Heart left ventricle (tissue), 16 donors: ENCODE results near the gene TOLLIP. TPM values are rescaled to one million over a fixed set of nuclear protein-coding genes. Genes with fewer than 3 reads are reported as not detected.
A peak's percentile ranks its signal among the peaks of the same experiment; 100 is the strongest.

ENCODE experiments used
- ATAC-seq, 4 donors: fragments of 200-7000 bp; cut with Tn5 transposase; one replicate each; pipeline ENCODE4 v1.9.1; 2020 to 2022; ENCODE audit warnings: moderate library complexity in 4 of 4, mild to moderate bottlenecking in 3 of 4, moderate number of reproducible peaks in 1 of 4
- DNase-seq, 5 donors: peaks; one replicate each; pipeline ENCODE4 v3.0.0-alpha.2; 2020
- H3K27ac ChIP-seq, 12 donors: fragments of 200-600 bp; sonication (generic) in 4 of 12; one replicate each; pipeline versions ENCODE4 v1.5.0 to v1.8.0; 2016 to 2022; ENCODE audit warnings: mild to moderate bottlenecking in 2 of 12
- H3K27me3 ChIP-seq, 9 donors: fragments of 200-600 bp; sonication (generic) in 2 of 9; one replicate each; pipeline versions ENCODE4 v1.5.1 to v1.8.0; 2016 to 2022; ENCODE audit warnings: mild to moderate bottlenecking in 3 of 9
- H3K36me3 ChIP-seq, 9 donors: fragments of 200-600 bp; sonication (generic) in 2 of 9; one replicate each; pipeline versions ENCODE4 v1.5.0 to v1.8.0; 2018 to 2022; ENCODE audit warnings: mild to moderate bottlenecking in 2 of 9
- H3K4me1 ChIP-seq, 12 donors: fragments of 200-600 bp; sonication (generic) in 4 of 12; one replicate each; pipeline versions ENCODE4 v1.5.0 to v1.8.0; 2016 to 2022; ENCODE audit warnings: mild to moderate bottlenecking in 3 of 12
- H3K4me3 ChIP-seq, 12 donors: fragments of 200-600 bp; sonication (generic) in 4 of 12; one replicate each; pipeline versions ENCODE4 v1.5.0 to v1.8.0; 2017 to 2022; ENCODE audit warnings: mild to moderate bottlenecking in 9 of 12, moderate library complexity in 4 of 12
- H3K9me3 ChIP-seq, 12 donors: fragments of 200-600 bp; sonication (generic) in 4 of 12; one replicate each; pipeline versions ENCODE4 v1.5.0 to v1.8.0; 2016 to 2022; ENCODE audit warnings: mild to moderate bottlenecking in 1 of 12
- CTCF ChIP-seq, 12 donors: fragments of 200-600 bp; sonication (generic) in 4 of 12; IDR thresholded peaks; one replicate each; pipeline versions ENCODE4 v1.5.0 to v1.8.0; 2018 to 2022; ENCODE audit warnings: antibody characterized with exemption in 12 of 12, mild to moderate bottlenecking in 5 of 12
- POLR2A ChIP-seq, 2 donors: fragments of 450-650 bp; IDR thresholded peaks; one replicate each; pipeline ENCODE4 v1.6.1; 2017; ENCODE audit warnings: antibody characterized with exemption in 2 of 2, mild to moderate bottlenecking in 2 of 2, moderate library complexity in 2 of 2
- WGBS, 4 donors: extraction: QIAGEN DNeasy Blood & Tissue Kit in 2 of 4; methylation state at CpG; one replicate each; pipeline versions ENCODE4 v1.1.5 to v1.1.7; 2013 to 2018; 5-methylcytosine and 5-hydroxymethylcytosine counted together
- intact Hi-C, 10 donors: fragments of 100-400 bp; cut with DNase I; formaldehyde crosslinking; loops; one replicate each; pipeline versions ENCODE4 v1.11.1 to v1.14.2; 2022
- polyA plus RNA-seq, 2 donors: library from polyadenylated mRNA; stranded (reverse); fragments of 200-250 nt; gene quantifications; one replicate each; pipeline ENCODE4 v1.2.3, GENCODE V29; 2013
- total RNA-seq, 9 donors: library from RNA; depleted of rRNA in 2 of 9; stranded (reverse); fragments of >200 nt in 2 of 9; fragmentation: NEBNext Ultra II Directional in 3 of 9; extraction: Animal tissue kit (Norgen Biotek cat#: 25700) in 3 of 9; gene quantifications; one replicate each; pipeline versions ENCODE4 v1.1.0 to v1.2.4, GENCODE V29; 2016 to 2023
- donor health status: ischemic (EF 13 %, LVEDD 7.1; RV severe dilation, severe dysfunction).
- donor health status: healthy with polysubstance abuse.
- donor health status: DM: no; HTN: yes; CAD: no.
- donor health status: DM: no; HTN: no; CAD: no.
- donor health status: ischemic (EF 25% LVEDD 6.9; RV normal size, moderate dysfunction).
- donor health status: ischemic (EF 25% LVEDD 5.7; RV mildly dilated, moderate dysfunction).
- donor health status: healthy.
- donor health status: DM: yes; HTN: yes; CAD: no.
- donor health status: ischemic (EF 35%, LVEDD 5.7; RV mildly dilated, moderate dysfunction).
- donor health status: nonischemic (EF 11% LVEDD 7.7; RV severe dilation, severe dysfunction).
- donor health status: DM: yes; HTN: yes; CAD: no.
- donor health status: PGD.
- donor health status: ischemic (EF 29% LVEDD 5.4; RV normal size, mild dysfunction).
- donor health status: nonischemic (EF 23%, LVEDD 6.1; RV moderate dilation, normal function).

Gene TOLLIP
- total and polyA plus RNA-seq, 11 donors = 27.4 to 57.2 (median 44.9) TPM

GRCh38 chr11:1279674-1280055, 29.8 kb downstream of the TOLLIP start:
- WGBS, 4 donors = 93 to 96% (median 95%) methylated on average over 14 of the region's 14 CpGs
- ATAC-seq (no peak), DNase-seq (peak in 1 of 5 donors; percentile 49)
- Histone ChIP-seq H3K27ac (no peak overlapping the region), H3K4me1 (peaks cover 0 to 24% (median 10%) of the 10 kb centered on the region in 12 donors), H3K9me3 (no peaks in the 10 kb centered on the region), H3K4me3 (no peak overlapping the region), H3K36me3 (peaks cover 0 to 89% (median 71%) of the 10 kb centered on the region in 9 donors), H3K27me3 (no peaks in the 10 kb centered on the region)
- no peak for TF ChIP-seq CTCF (IDR thresholded peaks at IDR 0.05)
- TF ChIP-seq POLR2A (IDR thresholded peaks at IDR 0.05) = no peak
- intact Hi-C loops = no loop called here

GRCh38 chr11:1278766-1279673, 30.4 kb downstream of the TOLLIP start:
- no peaks in the 10 kb centered on the region for H3K9me3 ChIP-seq
- DNase-seq (peak in 1 of 5 donors; percentile 55), ATAC-seq (no peak)
- no peak overlapping the region for H3K27ac ChIP-seq
- WGBS, 4 donors = 94 to 97% (median 95%) methylated on average over 35 to 40 of the region's 40 CpGs
- no peak overlapping the region for H3K4me3 ChIP-seq
- H3K4me1 ChIP-seq = peaks cover 0 to 24% (median 10%) of the 10 kb centered on the region in 12 donors
- intact Hi-C loops = no loop called here
- peaks cover 0 to 83% (median 69%) of the 10 kb centered on the region in 9 donors for H3K36me3 ChIP-seq
- no peak for TF ChIP-seq POLR2A (IDR thresholded peaks at IDR 0.05)
- no peak for TF ChIP-seq CTCF (IDR thresholded peaks at IDR 0.05)
- H3K27me3 ChIP-seq = no peaks in the 10 kb centered on the region

GRCh38 chr11:1277936-1278512, 31.4 kb downstream of the TOLLIP start:
- peaks cover 0 to 73% (median 62%) of the 10 kb centered on the region in 9 donors for H3K36me3 ChIP-seq
- no peaks in the 10 kb centered on the region for H3K9me3 ChIP-seq
- peak in 1 of 5 donors; percentile 49 for DNase-seq

More at GRCh38 chr11:1277936-1278512, 31.4 kb downstream of the TOLLIP start:
- ATAC-seq = no peak
- no peak overlapping the region for H3K27ac ChIP-seq
- WGBS, 4 donors = 93 to 95% (median 94%) methylated on average over 20 to 27 of the region's 27 CpGs
- peaks cover 0 to 24% (median 10%) of the 10 kb centered on the region in 12 donors for H3K4me1 ChIP-seq
- intact Hi-C loops = no loop called here
- TF ChIP-seq POLR2A (IDR thresholded peaks at IDR 0.05) = no peak
- TF ChIP-seq CTCF (IDR thresholded peaks at IDR 0.05) = no peak
- H3K4me3 ChIP-seq = no peak overlapping the region
- H3K27me3 ChIP-seq = no peaks in the 10 kb centered on the region
